ENCODE measurements around the gene PRELID1. TPM values are rescaled to one million over a fixed set of nuclear protein-coding genes. Genes with fewer than 3 reads are reported as not detected.
"Not testable (repeated sequence)": the region's sequence is repeated elsewhere in the genome, so short reads cannot be mapped to it uniquely, and the experiment has no call there.

Gene PRELID1, protein sequence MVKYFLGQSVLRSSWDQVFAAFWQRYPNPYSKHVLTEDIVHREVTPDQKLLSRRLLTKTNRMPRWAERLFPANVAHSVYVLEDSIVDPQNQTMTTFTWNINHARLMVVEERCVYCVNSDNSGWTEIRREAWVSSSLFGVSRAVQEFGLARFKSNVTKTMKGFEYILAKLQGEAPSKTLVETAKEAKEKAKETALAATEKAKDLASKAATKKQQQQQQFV
- polyA plus RNA-seq (ENCODE audit: insufficient read length in 4 of 4): 100 to 1,000 TPM; 115 to 154 (median 134) TPM

DNA sequence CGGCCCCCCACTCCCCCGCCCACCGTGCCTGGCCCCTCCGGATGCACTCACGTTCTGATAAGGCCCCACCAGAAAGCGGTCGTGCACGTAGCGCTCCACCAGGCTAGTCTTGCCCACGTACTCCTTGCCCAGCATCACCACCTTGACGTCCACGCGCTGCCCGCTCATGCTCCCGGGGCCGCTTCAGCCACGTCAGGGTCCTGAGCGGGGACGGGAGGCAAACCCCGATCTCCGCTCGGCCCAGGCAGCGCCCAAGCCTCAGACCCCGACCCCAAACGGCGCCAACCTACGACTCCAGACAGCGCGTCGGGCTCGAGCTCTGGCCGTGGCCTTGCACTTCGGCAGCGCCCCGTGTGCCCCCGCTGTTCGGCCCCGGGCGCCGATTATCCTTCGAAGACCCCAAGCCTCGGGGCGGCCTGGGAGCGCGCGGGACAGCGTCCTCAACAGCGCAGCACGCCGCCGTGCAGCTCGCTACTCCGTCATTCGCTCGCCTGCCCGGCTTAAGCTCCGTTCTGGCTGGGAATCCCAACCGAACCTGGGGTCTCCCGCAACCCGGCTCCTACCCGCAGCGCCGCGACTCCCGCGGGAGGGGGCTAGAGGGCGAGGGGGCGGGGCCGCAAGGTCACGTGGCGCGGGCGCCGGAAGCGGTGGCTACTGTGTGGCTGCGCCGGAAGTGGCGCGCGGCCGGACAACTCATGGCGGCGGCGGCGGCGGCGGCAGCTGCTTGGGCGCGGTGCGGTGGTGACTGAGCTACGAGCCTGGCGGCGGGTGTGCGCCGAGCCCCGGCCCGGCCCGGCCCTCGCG is at the start of gene PRELID1, which contains the start of gene RAB24:
Gene PRELID1, plus strand, starts transcription at position 679 of the 804 bp plus-strand sequence. CDS start 187 bp downstream, outside the sequence.
Gene RAB24, minus strand, starts transcription at position 599 of the 804 bp plus-strand sequence. Its CDS starts 431 bp downstream, at position 168.
- DNase-seq (ENCODE audit: low read depth in 4 of 4, low spot score in 2 of 4): peak in 3 of 4 donors; percentile 58 to 69 (median 60)

DNA sequence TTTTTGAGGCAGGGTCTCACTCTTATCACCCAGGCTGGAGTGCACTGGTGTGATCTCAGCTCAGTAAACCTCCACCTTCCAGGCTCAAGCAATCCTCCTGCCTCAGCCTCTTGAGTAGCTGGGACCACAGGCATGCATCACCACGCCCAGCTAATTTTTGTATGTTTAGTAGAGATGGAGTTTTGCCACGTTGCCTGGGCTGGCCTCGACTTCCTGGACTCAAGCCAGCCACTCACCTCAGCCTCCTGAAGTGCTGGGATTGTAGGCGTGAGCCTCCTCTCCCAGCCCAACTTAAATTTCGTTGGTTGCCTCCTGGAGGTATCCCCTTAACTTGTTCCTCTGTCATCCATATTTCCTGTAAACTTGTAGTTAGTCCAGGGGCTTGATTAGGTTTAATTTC is 47.3 kb upstream of the PRELID1 start:
- no peak for DNase-seq (ENCODE audit: low read depth in 4 of 4, low spot score in 2 of 4)

DNA sequence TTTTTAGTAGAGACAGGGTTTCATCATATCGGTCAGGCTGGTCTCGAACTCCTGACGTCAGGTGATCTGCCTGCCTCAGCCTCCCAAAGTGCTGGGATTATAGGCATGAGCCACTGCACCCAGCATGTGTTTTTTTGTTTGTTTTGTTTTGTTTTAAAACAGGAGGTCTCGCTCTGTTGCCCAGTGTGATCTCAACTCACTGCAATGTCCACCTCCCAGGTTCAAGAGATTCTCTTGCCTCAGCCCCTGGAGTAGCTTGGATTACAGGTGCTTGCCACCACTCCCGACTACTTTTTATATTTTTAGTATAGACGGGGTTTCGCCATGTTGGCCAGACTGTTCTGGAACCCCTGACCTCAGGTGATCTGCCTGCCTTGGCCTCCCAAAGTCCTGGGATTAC is 44.9 kb upstream of the PRELID1 start:
- not testable (repeated sequence) for DNase-seq (ENCODE audit: low read depth in 4 of 4, low spot score in 2 of 4)

DNA sequence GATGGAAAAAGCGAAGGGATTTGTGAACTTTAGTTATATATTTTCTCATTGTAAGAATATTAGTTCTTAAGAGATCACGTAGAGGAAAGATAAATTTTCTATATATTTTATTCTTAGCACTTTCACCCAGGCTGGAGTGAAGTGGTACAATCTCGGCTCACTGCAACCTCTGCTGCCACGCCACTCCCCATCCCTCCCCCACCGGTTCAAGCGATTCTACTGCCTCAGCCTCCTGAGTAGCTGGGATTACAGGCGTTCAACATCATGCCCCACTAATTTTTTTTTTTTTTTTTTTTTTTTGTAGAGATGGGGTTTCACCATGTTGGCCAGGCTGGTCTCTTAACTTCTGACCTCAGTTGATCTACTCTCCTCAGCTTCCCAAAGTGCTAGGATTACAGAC is 42.6 kb upstream of the PRELID1 start:
- DNase-seq (ENCODE audit: low read depth in 4 of 4, low spot score in 2 of 4): no peak

DNA sequence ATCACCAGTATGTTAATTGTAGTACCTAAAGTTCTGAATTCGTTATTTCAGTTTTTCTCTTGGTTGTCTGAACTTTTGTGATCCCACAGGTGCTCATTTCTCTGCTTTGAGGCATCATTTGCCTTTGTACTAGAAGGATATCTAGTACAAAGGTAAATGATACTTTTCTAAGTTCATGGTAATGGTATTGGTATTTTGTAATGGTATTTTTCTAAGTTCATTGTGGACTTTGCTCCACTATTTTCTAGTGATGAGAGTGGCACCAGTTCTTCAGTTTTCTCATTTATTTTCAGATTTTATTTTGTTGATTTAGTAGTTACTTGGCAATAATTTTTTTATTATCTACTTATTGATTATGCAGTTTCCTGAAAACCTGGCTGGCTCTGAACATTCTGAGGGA is 42.1 kb upstream of the PRELID1 start:
- DNase-seq (ENCODE audit: low read depth in 4 of 4, low spot score in 2 of 4): no peak

DNA sequence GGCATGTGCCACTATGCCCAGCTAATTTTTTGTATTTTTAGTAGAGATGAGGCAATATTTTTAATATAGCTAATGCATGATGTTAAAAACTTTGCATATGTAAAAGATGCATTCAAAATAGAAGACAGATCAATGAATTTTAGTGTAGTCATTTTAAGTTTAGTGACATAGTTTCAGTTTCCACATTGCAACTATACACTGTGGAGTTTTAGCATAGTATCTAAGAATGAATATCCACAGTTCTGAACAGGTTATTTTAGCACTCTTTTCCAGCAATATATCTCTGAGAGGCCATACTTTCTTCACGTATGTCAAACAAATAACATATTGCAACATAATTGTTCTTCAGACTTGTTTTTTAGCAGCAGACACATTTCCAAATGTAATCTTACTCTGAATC is 39.4 kb upstream of the PRELID1 start:
- no peak for DNase-seq (ENCODE audit: low read depth in 4 of 4, low spot score in 2 of 4)

DNA sequence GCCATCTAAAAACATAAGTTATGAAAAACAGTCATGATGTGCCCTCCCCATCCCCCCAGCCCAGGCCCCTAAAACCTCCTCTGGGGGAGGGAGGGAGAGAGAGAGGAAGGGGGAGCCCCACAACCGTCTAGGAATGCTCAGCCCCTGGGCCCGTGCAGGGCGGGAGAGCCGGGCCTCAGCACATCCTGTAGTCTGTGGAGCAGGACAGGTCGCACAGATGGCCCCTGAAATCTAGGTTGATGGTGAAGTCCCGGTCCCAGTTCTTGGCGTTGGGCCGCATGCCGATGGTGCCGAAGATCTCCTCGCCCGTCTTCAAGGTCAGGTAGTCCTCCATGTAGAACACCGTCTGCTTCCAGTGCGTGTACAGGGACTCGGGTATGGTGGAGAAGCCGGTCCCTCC is 38.2 kb upstream of the PRELID1 start:
- no peak for DNase-seq (ENCODE audit: low read depth in 4 of 4, low spot score in 2 of 4)

DNA sequence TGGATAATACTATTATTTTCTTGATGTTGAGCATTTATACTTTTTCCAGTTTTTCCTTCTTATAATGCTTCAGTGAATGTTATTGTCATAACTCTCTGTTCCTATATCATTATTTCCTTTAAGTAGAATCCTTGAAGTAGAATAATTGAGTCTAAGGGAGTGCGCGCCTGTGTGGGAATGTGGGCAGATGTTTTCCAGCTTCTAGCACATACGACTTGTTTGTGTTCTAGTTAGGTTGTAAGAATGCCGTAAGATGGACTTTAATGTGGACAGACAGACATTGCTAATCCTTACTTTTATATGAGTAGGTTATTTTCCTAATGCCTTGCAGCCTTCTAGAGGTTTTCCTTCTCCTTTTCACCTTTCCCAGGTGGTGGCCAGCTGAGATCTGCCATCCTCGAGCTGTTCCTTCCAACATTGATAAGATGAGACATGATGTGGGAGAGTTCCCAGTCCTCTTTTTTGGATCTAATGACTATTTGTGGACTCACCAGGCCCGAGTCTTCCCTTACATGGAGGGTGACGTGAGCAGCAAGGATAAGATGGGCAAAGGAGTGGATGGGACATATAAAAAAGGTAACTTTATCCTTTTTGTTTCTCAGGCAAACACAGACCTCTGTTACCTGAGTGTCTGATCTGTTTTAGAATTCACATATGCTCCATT is 34.2 kb upstream of the PRELID1 start:
- no peak for DNase-seq (ENCODE audit: low read depth in 4 of 4, low spot score in 2 of 4)

DNA sequence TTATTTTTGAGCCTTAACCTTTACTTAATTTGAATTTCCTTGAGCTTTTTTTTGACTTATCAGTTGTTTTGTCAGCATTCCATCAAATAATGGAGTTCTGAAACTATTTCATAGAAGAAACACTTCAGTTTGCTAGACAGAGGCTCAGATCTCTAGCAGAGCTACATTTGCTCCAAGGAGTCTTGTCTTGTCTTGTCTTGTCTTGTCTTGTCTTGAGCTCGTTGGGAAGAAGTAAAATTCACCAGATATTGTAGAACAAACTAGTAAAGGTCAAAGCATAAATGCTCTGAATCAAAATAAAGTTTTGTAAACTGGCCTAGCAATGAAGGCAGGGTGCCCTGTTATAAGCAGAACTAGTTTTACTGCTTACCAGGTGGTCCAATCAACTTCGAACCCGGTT is 33.6 kb upstream of the PRELID1 start:
- DNase-seq (ENCODE audit: low read depth in 4 of 4, low spot score in 2 of 4): no peak

DNA sequence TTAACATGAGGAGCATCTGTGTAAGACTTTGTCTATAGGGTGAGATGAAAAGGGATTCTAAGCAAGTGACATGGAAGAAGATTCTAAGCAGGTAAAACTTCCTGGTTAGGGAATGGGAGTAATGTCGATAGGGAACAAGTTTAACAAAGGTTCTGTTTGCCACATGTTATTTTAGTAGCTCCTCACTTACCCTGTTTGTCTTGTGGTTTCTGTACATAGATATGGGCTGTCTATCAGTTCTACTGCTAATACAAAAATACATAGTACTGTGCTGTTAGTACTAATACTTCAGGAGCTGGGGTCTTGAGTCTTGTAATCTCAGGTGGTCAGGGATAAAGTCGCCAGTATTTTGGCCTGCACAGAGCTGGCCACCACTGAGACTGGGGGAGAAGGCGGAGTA is 32.9 kb upstream of the PRELID1 start:
- DNase-seq (ENCODE audit: low read depth in 4 of 4, low spot score in 2 of 4): no peak

DNA sequence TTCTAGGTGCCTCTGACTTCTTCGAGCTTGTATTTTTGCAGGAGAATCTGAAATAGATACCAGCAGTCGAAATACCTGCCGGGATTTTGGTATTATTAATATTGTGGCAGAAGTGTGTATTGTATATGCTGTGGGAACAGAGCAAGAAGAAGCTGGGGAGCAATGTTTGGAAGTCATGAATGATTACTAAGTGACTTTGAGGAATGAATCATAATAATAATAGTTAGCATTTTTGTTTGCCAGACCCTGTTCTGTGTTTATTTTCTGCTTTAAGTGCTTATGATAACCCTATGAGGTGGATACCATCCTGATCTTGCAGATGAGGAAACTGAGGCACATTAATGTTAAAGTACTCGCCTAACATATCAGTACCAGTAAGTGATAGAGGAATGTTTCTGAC is 32.5 kb upstream of the PRELID1 start:
- no peak for DNase-seq (ENCODE audit: low read depth in 4 of 4, low spot score in 2 of 4)

DNA sequence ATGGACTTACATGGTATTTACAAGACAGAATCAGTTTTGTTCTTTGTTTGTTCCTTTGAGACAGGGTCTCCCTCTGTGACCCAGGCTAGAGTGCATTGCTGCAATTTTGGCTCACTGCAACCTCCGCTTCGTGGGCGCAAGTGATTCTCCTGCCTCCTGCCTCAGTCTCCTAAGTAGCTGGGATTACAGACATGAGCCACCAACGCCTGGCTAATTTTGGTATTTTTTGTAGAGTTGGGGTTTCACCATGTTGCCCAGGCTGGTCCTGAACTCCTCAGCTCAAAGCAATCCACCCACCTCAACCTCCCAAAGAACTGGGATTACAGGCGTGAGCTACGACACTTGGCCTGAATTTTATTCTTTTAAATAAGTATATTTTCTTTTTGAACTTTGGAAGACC is 27.7 kb upstream of the PRELID1 start:
- DNase-seq (ENCODE audit: low read depth in 4 of 4, low spot score in 2 of 4): no peak

DNA sequence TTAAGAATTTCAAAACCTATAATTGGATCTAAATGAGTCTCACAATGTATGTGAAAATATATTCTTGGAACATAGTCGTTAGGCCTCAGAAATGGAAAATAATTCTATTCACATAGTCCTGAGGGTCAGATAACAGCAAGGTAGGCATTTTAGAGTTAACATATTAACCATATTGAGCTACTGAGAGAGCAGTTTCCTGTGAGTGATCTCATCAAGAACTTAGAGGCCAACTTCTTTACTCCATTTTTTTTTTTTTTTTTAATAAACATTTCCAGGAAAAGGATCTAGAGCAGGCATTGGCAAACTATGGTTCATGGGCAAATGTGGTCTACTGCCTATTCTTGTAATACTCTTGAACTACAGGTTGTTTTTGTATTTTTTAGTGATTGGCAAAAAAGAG is 26.7 kb upstream of the PRELID1 start:
- DNase-seq (ENCODE audit: low read depth in 4 of 4, low spot score in 2 of 4): no peak

DNA sequence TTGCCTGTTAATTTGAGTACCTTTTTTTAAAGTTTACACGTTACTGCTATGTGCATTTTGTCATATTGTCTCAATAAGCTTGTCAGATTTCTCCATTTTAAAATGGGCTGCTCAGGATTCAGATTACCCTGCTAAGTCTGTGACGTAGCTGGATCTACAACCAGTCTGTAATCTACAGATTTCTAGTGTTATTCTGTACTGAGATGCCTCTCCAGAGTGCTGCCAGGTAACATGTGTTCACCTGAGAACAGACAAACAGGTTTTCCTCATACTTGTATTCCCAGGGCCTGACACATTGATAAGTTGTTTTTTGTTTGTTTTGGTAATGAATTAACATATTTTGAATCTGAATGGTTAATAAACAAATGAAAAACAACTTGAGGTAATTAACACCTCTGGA is 15.4 kb upstream of the PRELID1 start:
- DNase-seq (ENCODE audit: low read depth in 4 of 4, low spot score in 2 of 4): no peak

DNA sequence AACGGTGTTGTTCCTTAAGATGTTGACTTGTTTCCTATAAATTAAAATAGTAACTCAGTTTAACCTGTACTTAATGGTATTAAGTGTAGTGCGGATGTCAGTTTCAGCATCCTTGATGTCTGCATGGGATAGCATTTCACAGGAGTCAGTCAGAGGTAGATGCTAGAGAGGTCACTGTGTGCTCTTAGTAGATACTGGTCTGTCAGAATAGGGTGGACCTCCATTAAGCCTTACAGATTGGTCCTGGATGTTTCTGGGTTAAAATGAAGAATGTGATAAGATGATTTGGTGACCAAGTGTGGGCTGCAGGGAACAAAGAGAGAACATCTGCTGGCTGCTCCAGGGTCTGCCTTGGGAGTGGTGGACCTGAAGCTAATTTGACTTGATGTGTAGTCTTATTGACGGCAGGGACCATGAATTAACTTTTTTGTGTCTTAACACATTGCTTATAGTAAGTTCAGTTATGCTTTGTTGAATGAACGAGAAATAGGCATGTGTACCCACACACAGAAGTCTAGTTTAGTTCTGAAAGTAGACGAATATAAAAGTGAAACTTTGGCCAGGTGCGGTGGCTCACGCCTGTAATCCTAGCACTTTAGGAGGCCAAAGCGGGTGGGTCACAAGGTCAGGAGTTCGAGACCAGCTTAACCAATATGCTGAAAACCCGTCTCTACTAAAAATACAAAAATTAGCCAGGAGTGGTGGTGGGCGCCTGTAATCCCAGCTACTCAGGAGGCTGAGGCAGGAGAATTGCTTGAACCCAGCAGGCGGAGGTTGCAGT is 12.6 kb upstream of the PRELID1 start:
- DNase-seq (ENCODE audit: low read depth in 4 of 4, low spot score in 2 of 4): no peak

DNA sequence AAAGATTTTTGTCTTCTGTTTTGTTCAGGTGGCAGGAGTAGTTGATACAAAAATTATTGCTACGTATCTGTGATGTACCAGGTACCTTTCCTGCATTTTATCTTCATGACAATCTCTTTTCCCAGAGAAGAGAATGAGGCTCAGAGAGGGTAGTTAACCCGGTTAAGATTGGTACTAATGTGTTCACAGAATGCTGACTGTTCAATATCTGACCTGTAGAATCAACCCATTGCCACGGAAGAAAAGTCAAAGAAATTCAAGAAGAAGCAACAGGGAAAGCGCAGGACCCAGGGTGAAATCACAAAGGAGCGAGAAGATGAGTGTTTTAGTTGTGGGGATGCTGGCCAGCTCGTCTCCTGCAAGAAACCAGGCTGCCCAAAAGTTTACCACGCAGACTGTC is 11.9 kb upstream of the PRELID1 start:
- no peak for DNase-seq (ENCODE audit: low read depth in 4 of 4, low spot score in 2 of 4)

DNA sequence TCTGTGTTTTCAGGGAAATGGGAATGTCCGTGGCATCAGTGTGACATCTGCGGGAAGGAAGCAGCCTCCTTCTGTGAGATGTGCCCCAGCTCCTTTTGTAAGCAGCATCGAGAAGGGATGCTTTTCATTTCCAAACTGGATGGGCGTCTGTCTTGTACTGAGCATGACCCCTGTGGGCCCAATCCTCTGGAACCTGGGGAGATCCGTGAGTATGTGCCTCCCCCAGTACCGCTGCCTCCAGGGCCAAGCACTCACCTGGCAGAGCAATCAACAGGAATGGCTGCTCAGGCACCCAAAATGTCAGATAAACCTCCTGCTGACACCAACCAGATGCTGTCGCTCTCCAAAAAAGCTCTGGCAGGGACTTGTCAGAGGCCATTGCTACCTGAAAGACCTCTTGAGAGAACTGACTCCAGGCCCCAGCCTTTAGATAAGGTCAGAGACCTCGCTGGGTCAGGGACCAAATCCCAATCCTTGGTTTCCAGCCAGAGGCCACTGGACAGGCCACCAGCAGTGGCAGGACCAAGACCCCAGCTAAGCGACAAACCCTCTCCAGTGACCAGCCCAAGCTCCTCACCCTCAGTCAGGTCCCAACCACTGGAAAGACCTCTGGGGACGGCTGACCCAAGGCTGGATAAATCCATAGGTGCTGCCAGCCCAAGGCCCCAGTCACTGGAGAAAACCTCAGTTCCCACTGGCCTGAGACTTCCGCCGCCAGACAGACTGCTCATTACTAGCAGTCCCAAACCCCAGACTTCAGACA is 9.6 kb upstream of the PRELID1 start:
- DNase-seq (ENCODE audit: low read depth in 4 of 4, low spot score in 2 of 4): no peak

DNA sequence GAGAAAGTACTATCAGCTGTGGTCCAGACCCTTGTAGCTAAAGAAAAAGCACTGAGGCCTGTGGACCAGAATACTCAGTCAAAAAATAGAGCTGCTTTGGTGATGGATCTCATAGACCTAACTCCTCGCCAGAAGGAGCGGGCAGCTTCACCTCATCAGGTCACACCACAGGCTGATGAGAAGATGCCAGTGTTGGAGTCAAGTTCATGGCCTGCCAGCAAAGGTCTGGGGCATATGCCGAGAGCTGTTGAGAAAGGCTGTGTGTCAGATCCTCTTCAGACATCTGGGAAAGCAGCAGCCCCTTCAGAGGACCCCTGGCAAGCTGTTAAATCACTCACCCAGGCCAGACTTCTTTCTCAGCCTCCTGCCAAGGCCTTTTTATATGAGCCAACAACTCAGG is 9.0 kb upstream of the PRELID1 start:
- DNase-seq (ENCODE audit: low read depth in 4 of 4, low spot score in 2 of 4): no peak

DNA sequence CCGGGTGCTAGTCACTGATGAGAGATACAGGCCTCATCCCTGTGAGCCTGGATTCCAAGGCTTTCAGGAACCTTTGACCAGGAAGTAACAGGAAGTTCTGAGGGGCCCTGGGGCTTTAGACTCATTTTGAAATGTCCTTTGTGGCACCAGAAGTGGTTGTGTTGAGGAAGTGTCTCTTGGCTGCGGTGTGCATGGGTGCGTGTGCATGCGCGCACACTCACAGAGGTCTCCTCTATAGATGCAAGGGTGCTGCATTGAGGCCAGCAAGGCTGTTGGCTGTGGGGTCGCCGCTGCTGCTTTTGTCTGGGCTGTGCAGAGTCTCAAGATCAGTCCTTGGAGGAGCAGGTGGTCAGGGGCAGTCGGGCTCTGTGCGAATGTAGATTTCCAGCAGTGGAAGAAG is 7.7 kb upstream of the PRELID1 start:
- DNase-seq (ENCODE audit: low read depth in 4 of 4, low spot score in 2 of 4): no peak

DNA sequence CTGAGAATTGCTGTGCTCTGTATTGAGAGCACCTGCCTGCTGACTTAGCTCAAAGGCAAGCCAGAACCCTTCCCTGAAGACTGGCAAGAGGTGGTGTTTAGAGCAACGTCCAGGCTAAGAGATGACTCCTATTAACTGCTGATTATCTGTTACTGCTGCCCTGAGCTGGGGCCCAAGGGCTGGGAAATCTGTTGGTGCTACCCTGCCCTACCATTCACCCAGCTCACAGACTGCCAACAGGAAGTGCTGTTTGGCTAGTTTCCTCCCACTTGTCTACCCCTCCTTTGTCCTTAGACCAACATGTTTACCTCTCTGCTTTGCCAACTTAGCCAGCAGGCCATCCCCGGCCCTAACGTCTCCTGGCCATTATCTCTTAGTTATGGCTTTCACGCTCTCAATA is 7.0 kb upstream of the PRELID1 start:
- no peak for DNase-seq (ENCODE audit: low read depth in 4 of 4, low spot score in 2 of 4)
